Ramos (cell line): Measurements from ENCODE around the gene GMNC.
"Not testable (repeated sequence)": the region's sequence is repeated elsewhere in the genome, so short reads cannot be mapped to it uniquely, and the experiment has no call there.

Experiments used
- in situ Hi-C: fragments of 300-500 bp; cut with MboI; formaldehyde crosslinking; loops from one replicate; pipeline ENCODE4 v1.14.3; 2022; ENCODE audit warnings: low sequenced_read_pairs; ENCODE audit not compliant: unreplicated experiment

The GMNC gene, protein sequence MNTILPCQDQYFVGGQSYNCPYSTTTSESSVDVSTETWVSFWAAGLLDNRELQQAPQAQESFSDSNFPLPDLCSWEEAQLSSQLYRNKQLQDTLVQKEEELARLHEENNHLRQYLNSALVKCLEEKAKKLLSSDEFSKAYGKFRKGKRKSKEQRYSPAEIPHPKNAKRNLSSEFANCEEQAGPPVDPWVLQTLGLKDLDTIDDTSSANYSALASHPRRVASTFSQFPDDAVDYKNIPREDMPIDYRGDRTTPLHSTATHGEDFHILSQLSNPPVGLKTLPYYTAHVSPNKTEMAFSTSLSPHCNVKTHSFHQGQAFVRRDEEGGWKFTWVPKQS

DNA sequence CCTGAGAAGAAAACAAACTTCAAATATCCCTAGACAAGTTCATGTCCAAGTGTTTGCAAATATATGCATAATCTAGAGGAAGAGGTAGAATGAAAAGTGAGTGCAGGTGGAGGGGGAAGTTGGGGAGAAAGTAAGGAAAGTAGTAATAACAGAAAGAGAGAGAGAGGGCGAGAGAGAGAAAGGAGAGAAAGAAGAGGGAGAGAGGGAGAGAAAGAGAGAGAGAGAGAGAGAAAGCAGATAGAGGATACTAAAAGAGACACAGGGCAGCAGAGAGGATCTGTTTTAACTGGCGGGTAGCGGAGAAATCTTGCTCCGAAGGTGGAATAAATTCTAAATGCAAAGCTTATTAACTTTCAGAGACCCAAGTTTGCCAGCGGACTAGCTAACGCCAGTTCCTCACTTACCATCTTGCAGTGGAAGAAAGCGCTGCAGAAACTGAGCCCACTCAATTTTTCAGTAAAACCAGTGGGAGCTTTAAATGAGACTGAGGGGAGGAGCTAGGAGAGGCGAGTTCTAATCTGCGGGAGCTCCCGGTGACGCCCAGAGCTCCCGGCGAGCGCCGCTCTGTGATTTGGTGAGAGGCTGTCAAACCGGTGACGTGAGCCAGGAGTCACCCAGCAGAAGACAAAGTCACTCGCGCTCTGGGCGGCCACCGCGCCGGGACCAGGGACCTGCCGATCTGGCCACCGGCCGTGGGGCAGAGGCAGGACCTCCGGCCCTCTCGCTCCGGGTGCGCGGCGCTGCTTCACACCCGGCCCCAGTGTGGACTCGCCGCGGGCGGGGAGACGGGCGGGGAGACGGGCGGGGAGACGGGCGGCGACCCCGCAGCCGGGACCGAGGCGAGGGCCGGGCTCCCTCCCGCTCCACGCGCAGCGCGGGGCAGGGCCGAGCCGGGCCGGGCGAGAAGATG lies at the start of gene GMNC:
Gene GMNC (minus strand): TSS at position 486 of the 910 bp plus-strand sequence. CDS start 79 bp downstream, at position 407.
- in situ Hi-C loops = no loop called here

DNA sequence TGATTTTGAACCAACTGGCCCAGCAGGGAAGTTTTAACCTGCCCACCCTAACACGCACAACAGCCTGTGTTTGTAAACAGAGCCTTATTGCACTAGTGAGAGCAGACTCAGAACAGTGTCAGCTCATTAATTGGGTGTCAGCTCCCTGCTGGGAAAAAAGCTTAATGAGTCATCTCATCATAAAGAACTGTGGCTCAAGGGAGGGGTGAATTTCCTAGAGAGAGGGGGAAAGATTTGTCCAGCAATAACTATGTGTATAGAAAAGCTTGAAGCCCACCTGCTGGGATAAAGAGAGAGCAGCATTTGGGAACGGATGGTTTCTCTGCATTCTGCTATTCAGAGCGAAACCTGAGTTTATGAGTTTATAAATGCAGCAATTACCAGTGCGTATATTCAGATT lies 48.9 kb upstream of the GMNC start:
- in situ Hi-C loops = no loop called here

DNA sequence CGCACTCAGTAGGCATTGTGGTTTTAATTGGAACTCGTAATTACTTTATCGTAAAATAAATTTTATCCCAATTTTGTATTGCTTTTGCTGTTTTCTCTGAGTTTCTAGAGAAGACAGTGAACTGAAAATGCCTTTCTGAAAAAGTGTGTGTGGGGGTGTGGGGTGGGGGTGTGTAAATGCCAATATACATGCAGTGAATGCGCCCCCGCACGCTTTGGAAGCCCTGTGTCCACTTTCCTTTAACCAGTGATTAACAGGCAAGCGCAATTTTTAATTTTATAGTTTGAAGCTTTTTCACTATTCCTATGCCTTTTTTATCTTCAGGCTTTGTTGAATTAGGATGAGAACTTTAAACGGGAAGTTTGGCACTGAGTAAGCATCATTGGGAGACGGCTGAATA lies 47.4 kb upstream of the GMNC start:
- in situ Hi-C loops = no loop called here

DNA sequence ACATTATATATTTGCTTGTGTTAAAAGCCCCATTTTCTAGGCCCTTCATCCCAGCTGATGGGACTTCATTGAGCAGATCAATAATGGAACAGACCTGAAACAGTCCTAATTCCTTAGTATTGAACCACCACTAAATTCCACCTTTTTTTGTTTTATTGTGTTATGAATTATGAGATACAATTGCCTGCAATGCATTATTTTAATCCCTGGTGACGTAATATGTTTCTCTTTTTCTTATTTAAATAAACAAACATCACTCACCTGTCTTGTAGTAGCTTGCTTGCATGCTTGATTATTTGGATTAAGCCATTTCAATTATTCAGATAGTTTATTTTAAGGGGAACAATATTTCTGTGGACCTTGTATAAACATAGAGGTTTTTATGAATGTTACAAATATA lies 40.7 kb upstream of the GMNC start:
- in situ Hi-C loops = no loop called here

DNA sequence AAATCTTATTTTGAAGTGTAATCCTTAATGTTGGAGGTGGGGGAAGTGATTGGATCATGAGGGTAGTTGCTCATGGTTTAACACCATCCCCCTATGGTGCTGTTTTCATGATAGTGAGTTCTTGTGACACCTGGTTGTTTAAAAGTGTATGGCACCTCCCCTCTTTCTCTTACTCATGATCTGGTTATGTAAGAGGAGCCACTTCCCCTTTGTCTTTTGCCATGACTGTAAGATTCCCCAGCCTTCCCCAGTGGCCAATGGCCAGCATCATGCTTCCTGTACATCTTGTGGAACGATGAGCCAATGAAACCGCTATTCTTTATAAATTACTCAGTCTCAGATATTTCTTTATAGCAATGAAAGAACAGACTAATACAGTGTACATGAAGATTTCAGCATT lies 39.8 kb upstream of the GMNC start:
- in situ Hi-C loops = no loop called here

DNA sequence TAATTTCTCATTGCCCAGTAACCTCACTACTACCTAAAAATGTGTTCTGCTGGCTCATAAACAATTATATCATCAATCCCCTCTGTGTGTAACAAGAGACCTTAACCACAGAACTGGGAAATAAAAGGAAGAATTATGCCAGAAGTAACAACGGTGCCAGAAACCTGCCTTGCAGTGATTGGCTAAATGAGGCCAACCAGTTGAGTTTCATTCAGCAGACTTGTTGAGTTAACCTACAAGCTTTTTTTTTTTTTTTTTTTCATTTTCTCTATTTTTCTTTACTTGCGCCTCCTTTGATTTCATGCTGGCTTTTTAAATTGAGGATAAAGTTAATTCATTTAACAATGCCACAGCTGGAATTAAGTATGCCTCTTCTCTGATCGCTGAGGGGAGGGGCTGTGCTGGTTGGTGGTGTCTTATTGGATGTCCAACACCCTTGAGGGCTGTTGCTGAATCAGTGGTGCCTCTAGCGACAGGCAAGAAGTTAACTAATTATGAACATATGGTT lies 30.0 kb upstream of the GMNC start:
- in situ Hi-C loops = no loop called here

DNA sequence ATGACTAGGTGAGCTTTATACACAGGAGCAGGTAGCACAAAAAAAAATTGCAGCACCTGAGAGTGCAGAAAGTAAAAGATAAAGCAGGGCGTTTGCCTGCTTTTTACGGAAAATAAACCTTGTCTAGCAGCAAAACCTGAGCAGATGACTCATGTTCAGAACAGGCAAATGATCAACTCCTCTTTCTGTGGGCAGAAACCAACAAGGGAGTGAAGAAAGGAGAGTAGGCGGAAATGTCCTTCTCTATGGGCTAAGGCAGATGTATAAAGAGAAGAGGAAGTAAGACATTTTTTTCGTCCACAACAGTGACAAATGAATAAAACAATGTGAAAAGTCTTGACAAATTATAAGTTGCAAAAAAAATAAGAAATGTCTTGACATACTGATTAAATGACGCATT lies 24.5 kb upstream of the GMNC start:
- in situ Hi-C loops = no loop called here

DNA sequence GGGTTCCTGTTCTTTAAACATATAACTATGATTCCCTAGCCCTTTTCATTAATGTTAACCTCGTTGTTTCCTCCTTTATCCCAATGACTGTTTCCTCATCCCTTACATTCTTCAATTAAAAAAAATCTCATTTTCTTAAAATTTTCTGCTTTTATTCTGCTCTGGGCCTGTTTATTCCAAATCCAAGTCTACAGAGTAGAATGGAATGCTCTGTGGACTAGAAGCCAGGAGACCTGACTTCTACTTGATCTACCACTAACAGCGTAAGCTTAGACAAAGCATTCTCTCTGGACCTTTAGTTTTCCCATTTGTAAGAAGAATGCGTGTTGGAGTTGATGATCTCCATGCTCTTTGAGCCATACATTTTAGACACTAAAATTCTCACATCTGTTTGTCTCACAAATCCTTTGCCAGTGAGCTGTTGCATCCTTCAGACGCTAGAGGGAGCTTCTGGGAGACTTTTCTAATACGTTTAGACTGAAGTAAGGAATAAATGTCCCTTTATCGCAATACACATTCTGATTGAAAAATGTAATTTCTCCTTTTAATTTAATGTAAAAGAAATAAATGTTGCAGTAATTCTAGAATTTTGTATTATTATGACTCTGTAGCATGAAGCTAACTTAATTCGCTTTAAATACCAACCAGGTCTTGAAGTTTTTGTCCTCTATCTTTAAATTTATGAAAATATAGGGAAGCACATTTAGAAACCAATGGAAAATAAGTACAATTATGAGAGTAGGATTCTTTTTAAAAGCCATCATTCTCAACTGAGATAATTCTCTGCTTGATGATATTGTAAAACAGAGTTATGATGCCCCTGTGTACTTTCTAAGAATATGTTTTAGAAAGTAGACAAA lies 21.7 kb upstream of the GMNC start:
- in situ Hi-C loops = no loop called here

DNA sequence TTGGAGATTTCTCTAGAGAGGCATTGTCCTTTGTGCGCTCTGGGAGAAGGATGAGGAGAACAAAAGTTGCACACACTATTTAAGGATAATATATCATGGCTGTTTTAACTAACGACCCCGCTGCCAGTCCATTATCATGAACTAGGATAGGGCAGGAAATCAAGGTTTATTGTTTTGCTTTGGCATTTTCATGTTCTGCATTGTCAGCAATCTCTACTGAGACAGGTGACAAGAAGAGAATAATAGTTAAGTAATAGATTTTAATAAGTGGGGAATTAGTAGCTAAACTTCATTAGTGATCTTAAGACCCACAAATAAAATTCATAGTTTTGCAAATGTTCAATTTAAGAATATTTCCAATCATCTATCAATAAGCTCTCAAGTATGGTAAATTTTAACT lies 20.6 kb upstream of the GMNC start:
- in situ Hi-C loops = no loop called here

DNA sequence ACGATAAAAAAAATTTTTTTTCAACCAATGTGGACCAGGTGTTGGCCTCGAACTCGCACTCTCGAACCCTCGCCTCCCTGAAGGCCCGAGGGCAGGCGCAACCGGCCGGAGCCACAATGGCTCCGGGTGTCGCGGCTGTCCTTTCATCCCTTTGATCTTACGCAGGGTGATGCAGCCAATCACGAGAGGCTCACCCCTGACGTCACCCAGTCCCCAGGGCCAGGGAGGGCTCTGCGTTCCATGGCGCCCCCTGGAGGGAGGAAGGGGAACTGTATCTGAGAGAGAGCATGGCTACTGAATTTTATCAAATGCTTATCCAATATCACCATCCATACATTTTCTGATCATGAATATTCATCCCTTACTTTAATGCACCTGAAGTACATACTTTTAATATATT lies 15.4 kb upstream of the GMNC start:
- in situ Hi-C loops = no loop called here

DNA sequence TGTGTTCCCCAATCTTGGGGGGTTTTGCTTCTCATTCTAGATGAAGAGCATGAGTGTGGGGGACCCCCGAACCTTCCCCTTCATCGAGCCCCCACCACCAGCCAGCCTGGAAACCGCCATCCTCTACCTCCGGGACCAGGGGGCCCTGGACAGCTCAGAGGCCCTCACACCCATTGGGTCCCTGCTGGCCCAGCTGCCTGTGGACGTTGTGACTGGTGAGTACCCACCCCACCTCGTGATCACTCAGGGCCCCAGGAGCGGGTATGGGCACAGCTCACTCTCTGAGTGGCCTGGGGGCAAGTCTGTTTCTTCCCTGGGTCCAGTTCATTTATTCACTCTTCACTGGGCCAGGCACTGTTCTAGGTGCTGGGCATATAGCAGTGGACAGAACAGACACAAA lies 13.9 kb upstream of the GMNC start:
- in situ Hi-C loops = not testable (repeated sequence)

DNA sequence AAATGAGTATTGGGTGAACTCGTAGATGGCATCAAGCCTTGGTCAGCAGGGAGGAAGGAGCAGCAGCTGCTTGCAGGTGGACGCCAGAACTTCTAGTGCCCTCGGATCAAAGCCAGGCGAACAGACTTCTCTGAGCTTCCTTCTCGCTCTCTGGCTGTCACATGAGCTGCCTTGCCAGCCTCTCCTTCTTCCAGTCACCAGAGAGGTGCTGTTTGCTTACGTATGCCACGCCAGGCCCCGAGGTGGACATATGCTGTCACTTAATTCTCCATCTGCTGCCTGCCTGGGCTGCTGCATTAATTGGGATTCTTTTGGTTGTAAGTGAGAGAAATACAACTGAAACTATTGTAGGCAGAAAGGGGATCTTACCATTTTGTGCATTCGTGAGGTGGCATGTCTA lies 12.6 kb upstream of the GMNC start:
- in situ Hi-C loops = not testable (repeated sequence)

DNA sequence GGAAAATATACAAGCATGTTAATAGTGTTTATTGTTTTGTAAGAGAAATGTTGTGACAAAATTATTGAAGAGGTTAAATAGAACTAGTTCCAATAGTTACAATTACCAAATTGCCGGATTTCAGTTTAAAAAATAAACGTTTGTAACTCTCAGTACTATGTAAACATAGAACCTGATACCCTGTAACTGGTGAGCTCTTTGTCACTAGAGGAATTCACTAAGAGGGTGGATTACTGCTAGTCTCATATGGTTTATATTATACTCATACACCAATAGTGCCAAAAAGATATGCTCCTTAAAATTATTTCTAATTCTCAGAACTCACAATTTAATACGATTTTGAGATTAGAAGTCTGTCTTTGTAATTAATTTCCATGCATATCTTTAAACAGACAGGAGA lies 7.6 kb upstream of the GMNC start:
- in situ Hi-C loops = no loop called here

DNA sequence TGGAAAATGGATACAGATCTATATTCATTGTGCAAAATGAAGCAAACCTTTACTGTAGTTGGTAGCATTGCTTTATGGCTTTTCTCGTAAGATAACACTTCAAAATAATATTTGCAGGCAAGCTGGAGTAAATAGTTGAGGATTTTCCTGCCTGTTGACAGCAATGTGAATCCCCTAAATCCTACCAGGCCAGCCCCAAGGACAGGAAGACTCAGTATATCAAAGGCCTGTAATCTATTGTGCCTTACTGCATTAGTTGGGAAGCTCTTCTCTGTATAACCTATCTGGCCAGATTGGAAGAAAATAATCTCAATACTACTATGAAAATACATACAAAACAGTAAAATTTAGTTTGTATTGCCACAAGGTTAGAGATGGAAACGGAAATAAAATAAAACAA lies 4.6 kb upstream of the GMNC start:
- in situ Hi-C loops = no loop called here

DNA sequence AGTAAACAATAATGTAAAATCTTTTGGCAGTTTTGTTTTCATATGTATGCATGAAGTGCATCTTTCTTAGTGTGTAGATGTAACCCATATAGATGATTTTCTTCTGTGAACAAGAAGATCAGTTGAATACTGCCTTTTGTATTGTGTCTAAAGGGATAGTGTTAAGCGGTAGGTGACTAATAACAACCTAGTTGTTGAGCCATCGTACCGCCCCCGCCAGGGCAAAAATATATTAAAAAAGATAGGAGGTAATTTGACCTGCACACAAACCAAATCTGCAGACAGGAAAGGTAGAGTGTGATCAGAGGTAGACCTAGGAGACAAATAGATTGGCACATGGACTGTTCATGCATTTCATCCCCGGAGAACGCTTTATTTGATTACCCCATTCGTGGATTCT lies 3.3 kb upstream of the GMNC start:
- in situ Hi-C loops = no loop called here

DNA sequence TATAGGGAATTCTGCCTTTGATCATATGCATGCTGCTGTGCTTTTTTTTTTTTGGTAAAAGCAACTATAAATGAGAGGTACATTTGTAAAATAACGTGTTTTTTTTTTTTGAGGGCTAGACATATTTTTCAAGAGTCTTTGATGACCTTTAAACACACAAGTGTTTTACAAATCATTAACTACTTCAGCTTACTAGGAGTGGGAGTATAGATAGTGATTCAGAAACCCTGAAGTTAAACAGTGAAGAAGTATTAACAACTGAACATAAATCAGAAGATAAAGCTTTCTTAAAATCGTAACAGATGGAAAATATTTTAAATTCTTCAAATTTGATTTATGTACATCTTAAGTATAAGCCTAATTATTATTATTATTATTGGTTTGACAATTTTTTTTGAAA lies 2.9 kb upstream of the GMNC start:
- in situ Hi-C loops = no loop called here

DNA sequence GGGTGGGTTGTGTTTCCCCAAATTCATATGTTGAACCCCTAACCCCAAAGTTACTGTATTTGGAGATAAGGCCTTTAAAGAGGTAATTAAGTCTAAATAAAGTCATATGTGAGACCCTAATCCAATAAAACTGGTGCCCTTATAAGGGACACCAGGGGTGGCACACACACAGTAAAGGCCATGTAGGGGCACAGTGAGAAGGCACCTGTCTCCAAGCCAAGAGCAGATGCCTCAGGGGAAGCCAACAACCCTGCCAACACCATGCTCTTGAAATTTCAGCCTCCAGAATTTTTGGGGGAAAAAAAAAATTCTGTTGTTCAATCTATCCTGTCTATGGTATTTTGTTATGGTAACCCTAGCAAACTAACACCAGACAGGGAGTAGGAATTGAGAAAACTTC lies 1.5 kb upstream of the GMNC start:
- in situ Hi-C loops = no loop called here

DNA sequence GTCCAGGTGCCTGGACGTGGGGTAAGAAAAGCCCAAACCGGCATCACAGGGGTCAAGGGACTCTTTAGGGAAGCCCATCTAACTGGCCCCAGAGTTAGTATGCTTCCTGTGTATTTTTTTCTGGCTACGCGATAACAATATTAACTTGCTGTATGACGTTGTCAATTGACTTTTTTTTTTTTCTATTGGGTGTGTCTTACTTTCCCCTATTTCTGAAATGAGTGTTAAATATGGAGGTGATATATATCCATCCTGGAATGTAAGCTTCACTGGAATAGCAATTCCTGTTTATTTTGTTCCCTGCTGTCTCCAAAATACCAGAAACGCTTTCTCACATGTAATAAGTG lies 598 bp upstream of the GMNC start:
- in situ Hi-C loops = no loop called here

DNA sequence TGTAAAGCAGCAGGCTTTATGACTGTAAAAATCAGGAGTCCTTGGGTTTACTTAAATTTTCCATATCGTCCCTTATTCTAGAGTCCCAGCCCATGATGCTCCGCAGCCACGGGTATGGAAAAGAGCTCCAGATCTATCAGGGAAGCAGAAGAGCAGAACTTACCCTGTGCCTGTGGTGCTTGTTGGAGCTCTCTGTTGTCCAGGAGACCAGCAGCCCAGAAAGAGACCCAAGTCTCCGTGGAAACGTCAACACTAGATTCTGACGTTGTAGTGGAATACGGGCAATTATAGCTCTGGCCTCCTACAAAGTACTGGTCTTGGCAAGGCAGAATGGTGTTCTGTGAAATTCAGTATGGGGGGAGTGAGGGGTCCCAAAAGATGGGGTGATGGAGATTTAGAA lies 2.0 kb downstream of the GMNC start:
- in situ Hi-C loops = no loop called here

DNA sequence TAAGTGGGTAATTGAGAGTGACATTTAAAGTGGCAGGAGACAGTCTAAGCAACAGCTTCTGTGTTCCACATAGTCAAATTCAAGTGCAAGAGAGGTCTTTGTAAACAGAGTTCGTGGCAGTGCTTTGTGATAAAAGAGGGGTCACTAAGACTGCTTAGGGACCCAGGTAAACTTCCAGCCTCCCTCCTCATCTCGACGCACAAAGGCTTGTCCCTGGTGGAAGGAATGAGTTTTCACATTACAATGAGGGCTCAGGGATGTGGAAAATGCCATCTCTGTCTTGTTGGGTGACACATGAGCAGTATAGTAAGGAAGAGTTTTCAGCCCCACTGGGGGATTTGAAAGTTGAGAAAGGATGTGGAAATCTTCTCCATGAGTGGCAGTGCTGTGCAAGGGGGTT lies 7.3 kb downstream of the GMNC start:
- in situ Hi-C loops = no loop called here

DNA sequence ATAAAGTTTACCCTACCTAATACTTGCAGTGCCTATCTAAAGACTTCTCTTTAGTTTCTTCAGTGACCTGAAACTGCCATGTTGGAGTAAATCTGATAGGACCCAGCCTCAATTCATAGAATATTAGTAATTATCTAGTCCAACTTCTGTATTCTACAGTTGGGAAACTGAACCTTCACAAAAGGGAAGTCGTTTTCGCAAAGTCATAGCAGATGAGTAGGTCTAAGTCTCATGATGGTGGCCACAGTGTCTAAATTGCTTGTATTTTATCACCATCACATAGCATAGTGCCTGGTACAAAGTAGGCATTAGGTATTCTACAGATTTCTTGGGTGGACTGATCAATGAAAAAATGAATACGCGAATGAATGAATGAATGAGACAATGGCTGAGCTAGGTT lies 8.4 kb downstream of the GMNC start:
- in situ Hi-C loops = no loop called here
